GM12878 (cell line): Measurements from ENCODE around the gene KLHL8.

Experiments used
- ATF3 ChIP-seq: IDR thresholded peaks from 2 replicates; pipeline ENCODE4 v1.6.1; 2011; ENCODE audit warnings: low read depth, mild to moderate bottlenecking, low read length, moderate library complexity, borderline replicate concordance; ENCODE audit errors: extremely low read depth
- CBFB ChIP-seq: IDR thresholded peaks from 2 replicates; pipeline ENCODE4 v1.6.1; 2016; ENCODE audit warnings: antibody characterized with exemption, low read depth
- CHD4 ChIP-seq: fragments of 200-600 bp; sonication (generic); IDR thresholded peaks from 2 replicates; pipeline ENCODE4 v1.6.1; 2016; ENCODE audit warnings: mild to moderate bottlenecking
- CTCF ChIP-seq, 3 experiments: IDR thresholded peaks in 2 of 3; conservative IDR thresholded peaks in 1 of 3; 2 replicates each; pipeline ENCODE4 v1.5.1; 2011; ENCODE audit warnings: low read depth in 3 of 3, low read length in 3 of 3, mild to moderate bottlenecking in 3 of 3, control low read depth in 2 of 3, moderate library complexity in 2 of 3, inconsistent platforms in 1 of 3, mixed read lengths in 1 of 3; ENCODE audit not compliant: control insufficient read depth in 2 of 3, insufficient read depth in 1 of 3; ENCODE audit errors: extremely low read depth in 1 of 3
- IRF4 ChIP-seq: IDR thresholded peaks from 2 replicates; pipeline ENCODE4 v1.6.1; 2011; ENCODE audit warnings: low read depth, low read length
- MAX ChIP-seq: IDR thresholded peaks from 2 replicates; pipeline ENCODE4 v1.6.1; 2012; ENCODE audit warnings: low read depth, low read length, improper control_type of control experiment
- MXI1 ChIP-seq: fragments of 150-350 bp; IDR thresholded peaks from 2 replicates; pipeline ENCODE4 v1.6.1; 2011; ENCODE audit warnings: low read depth, mild to moderate bottlenecking, inconsistent platforms, low read length, improper control_type of control experiment
- POLR2AphosphoS5 ChIP-seq: IDR thresholded peaks from 2 replicates; pipeline ENCODE4 v1.6.1; 2011; ENCODE audit warnings: mild to moderate bottlenecking, low read length, inconsistent platforms
- YY1 ChIP-seq: IDR thresholded peaks from 2 replicates; pipeline ENCODE4 v1.6.1; 2011; ENCODE audit warnings: low read depth, mild to moderate bottlenecking, low read length
- ZNF592 ChIP-seq: fragments of 450-650 bp; IDR thresholded peaks from 2 replicates; pipeline ENCODE4 v1.6.1; 2017; ENCODE audit warnings: mild to moderate bottlenecking, moderate library complexity

GRCh38 chr4:87188932-87189331 is 31.5 kb downstream of the KLHL8 start:
- no peak for TF ChIP-seq CTCF (IDR thresholded peaks at IDR 0.05 in 2 of 3, conservative IDR thresholded peaks at IDR 0.05 in 1 of 3; ENCODE audit: control insufficient read depth in 2 of 3, extremely low read depth in 1 of 3, insufficient read depth in 1 of 3, low read depth in 3 of 3, low read length in 3 of 3)
- no peak for TF ChIP-seq IRF4
- no peak for TF ChIP-seq POLR2AphosphoS5
- no peak for TF ChIP-seq MXI1
- TF ChIP-seq ZNF592, result no peak
- TF ChIP-seq YY1, result no peak
- no peak for TF ChIP-seq MAX
- no peak for TF ChIP-seq CBFB
- TF ChIP-seq CHD4, result no peak
- no peak for TF ChIP-seq ATF3
